ENCODE measurements around the gene NHP2.

NHP2 gene

GRCh38 chr5:178177569-178177968 lies 23.9 kb upstream of the NHP2 start:
- TF ChIP-seq CTCF (IDR thresholded peaks at IDR 0.05; ENCODE audit: borderline replicate concordance, extremely low read depth, low read length, poor library complexity, severe bottlenecking): no peak
- TF ChIP-seq EZH2 (IDR thresholded peaks at IDR 0.05; ENCODE audit: borderline replicate concordance, low read depth, low read length, severe bottlenecking): no peak
- no peak overlapping the region for H2AFZ ChIP-seq (ENCODE audit: low read depth, low read length)
- H3K79me2 ChIP-seq (ENCODE audit: insufficient read depth, low read length): no peaks in the 10 kb centered on the region
- DNase-seq: no peak
- no peak for ATAC-seq (ENCODE audit: insufficient read depth, low read depth)
- no peak overlapping the region for H3K27ac ChIP-seq (ENCODE audit: low read length)
- no peak overlapping the region for H3K9ac ChIP-seq (ENCODE audit: low read depth, low read length)
- no peaks in the 10 kb centered on the region for H3K4me1 ChIP-seq (ENCODE audit: insufficient read depth, low read length)
- no peaks in the 10 kb centered on the region for H3K27me3 ChIP-seq (ENCODE audit: insufficient read depth, low read length, poor library complexity)
- H3K4me3 ChIP-seq (ENCODE audit: low read depth in 1 of 2, low read length in 2 of 2): no peak overlapping the region
- no peaks in the 10 kb centered on the region for H3K9me3 ChIP-seq (ENCODE audit: insufficient read depth, low read length, severe bottlenecking)
- no peaks in the 10 kb centered on the region for H4K20me1 ChIP-seq (ENCODE audit: insufficient read depth, low read length)
- no peak overlapping the region for H3K4me2 ChIP-seq (ENCODE audit: insufficient read depth, low read length)
- no peaks in the 10 kb centered on the region for H3K36me3 ChIP-seq (ENCODE audit: insufficient read depth, low read length)

GRCh38 chr5:178176791-178177190 lies 23.1 kb upstream of the NHP2 start:
- no peak for ATAC-seq (ENCODE audit: insufficient read depth, low read depth)
- H3K9me3 ChIP-seq (ENCODE audit: insufficient read depth, low read length, severe bottlenecking): no peaks in the 10 kb centered on the region
- TF ChIP-seq EZH2 (IDR thresholded peaks at IDR 0.05; ENCODE audit: borderline replicate concordance, low read depth, low read length, severe bottlenecking) (no peak), CTCF (IDR thresholded peaks at IDR 0.05; ENCODE audit: borderline replicate concordance, extremely low read depth, low read length, poor library complexity, severe bottlenecking) (no peak)
- no peaks in the 10 kb centered on the region for H3K79me2 ChIP-seq (ENCODE audit: insufficient read depth, low read length)
- H3K27ac ChIP-seq (ENCODE audit: low read length): no peak overlapping the region
- H2AFZ ChIP-seq (ENCODE audit: low read depth, low read length): no peak overlapping the region
- no peak overlapping the region for H3K9ac ChIP-seq (ENCODE audit: low read depth, low read length)
- H3K4me2 ChIP-seq (ENCODE audit: insufficient read depth, low read length): no peak overlapping the region
- no peaks in the 10 kb centered on the region for H3K27me3 ChIP-seq (ENCODE audit: insufficient read depth, low read length, poor library complexity)
- H3K4me1 ChIP-seq (ENCODE audit: insufficient read depth, low read length): no peaks in the 10 kb centered on the region
- H4K20me1 ChIP-seq (ENCODE audit: insufficient read depth, low read length): no peaks in the 10 kb centered on the region
- no peak overlapping the region for H3K4me3 ChIP-seq (ENCODE audit: low read depth in 1 of 2, low read length in 2 of 2)
- no peaks in the 10 kb centered on the region for H3K36me3 ChIP-seq (ENCODE audit: insufficient read depth, low read length)
- no peak for DNase-seq

GRCh38 chr5:178174456-178174855 lies 20.8 kb upstream of the NHP2 start:
- no peak for TF ChIP-seq CTCF (IDR thresholded peaks at IDR 0.05; ENCODE audit: borderline replicate concordance, extremely low read depth, low read length, poor library complexity, severe bottlenecking)
- no peak for TF ChIP-seq EZH2 (IDR thresholded peaks at IDR 0.05; ENCODE audit: borderline replicate concordance, low read depth, low read length, severe bottlenecking)
- H3K27me3 ChIP-seq (ENCODE audit: insufficient read depth, low read length, poor library complexity): no peaks in the 10 kb centered on the region
- ATAC-seq (ENCODE audit: insufficient read depth, low read depth): no peak
- no peaks in the 10 kb centered on the region for H3K36me3 ChIP-seq (ENCODE audit: insufficient read depth, low read length)
- H3K79me2 ChIP-seq (ENCODE audit: insufficient read depth, low read length): no peaks in the 10 kb centered on the region
- no peak for DNase-seq
- H3K9me3 ChIP-seq (ENCODE audit: insufficient read depth, low read length, severe bottlenecking): no peaks in the 10 kb centered on the region
- H4K20me1 ChIP-seq (ENCODE audit: insufficient read depth, low read length): no peaks in the 10 kb centered on the region
- no peak overlapping the region for H3K9ac ChIP-seq (ENCODE audit: low read depth, low read length)
- no peaks in the 10 kb centered on the region for H3K4me1 ChIP-seq (ENCODE audit: insufficient read depth, low read length)
- H2AFZ ChIP-seq (ENCODE audit: low read depth, low read length): no peak overlapping the region
- no peak overlapping the region for H3K4me2 ChIP-seq (ENCODE audit: insufficient read depth, low read length)
- no peak overlapping the region for H3K4me3 ChIP-seq (ENCODE audit: low read depth in 1 of 2, low read length in 2 of 2)
- no peak overlapping the region for H3K27ac ChIP-seq (ENCODE audit: low read length)

GRCh38 chr5:178170455-178170854 lies 16.8 kb upstream of the NHP2 start:
- Histone ChIP-seq H4K20me1 (ENCODE audit: insufficient read depth, low read length) (no peaks in the 10 kb centered on the region), H3K36me3 (ENCODE audit: insufficient read depth, low read length) (no peaks in the 10 kb centered on the region), H3K4me2 (ENCODE audit: insufficient read depth, low read length) (no peak overlapping the region), H2AFZ (ENCODE audit: low read depth, low read length) (no peak overlapping the region), H3K9ac (ENCODE audit: low read depth, low read length) (no peak overlapping the region), H3K9me3 (ENCODE audit: insufficient read depth, low read length, severe bottlenecking) (no peaks in the 10 kb centered on the region), H3K27ac (ENCODE audit: low read length) (no peak overlapping the region), H3K27me3 (ENCODE audit: insufficient read depth, low read length, poor library complexity) (no peaks in the 10 kb centered on the region), H3K4me1 (ENCODE audit: insufficient read depth, low read length) (no peaks in the 10 kb centered on the region), H3K79me2 (ENCODE audit: insufficient read depth, low read length) (no peaks in the 10 kb centered on the region), H3K4me3 (ENCODE audit: low read depth in 1 of 2, low read length in 2 of 2) (no peak overlapping the region)
- TF ChIP-seq CTCF (IDR thresholded peaks at IDR 0.05; ENCODE audit: borderline replicate concordance, extremely low read depth, low read length, poor library complexity, severe bottlenecking): no peak
- TF ChIP-seq EZH2 (IDR thresholded peaks at IDR 0.05; ENCODE audit: borderline replicate concordance, low read depth, low read length, severe bottlenecking): no peak
- DNase-seq (no peak), ATAC-seq (ENCODE audit: insufficient read depth, low read depth) (no peak)

Measured in DND-41 (cell line).